Endothelial cell (in vitro differentiated cells): ENCODE results near the gene MFSD8. TPM values are rescaled to one million over a fixed set of nuclear protein-coding genes. Genes with fewer than 3 reads are reported as not detected.

Experiments used
- DNase-seq: peaks from one replicate; pipeline ENCODE4 v3.0.0; 2021; ENCODE audit warnings: low spot score
- H3K27ac Mint-ChIP-seq: one replicate; pipeline ENCODE4 v1.8.0; 2021; ENCODE audit warnings: mixed read lengths, inconsistent platforms; ENCODE audit not compliant: unreplicated experiment
- H3K27me3 Mint-ChIP-seq: one replicate; pipeline ENCODE4 v1.8.0; 2021; ENCODE audit warnings: mild to moderate bottlenecking, moderate library complexity, mixed read lengths, inconsistent platforms; ENCODE audit not compliant: unreplicated experiment
- H3K36me3 Mint-ChIP-seq: one replicate; pipeline ENCODE4 v1.8.0; 2021; ENCODE audit warnings: mild to moderate bottlenecking, low read depth, mixed read lengths, inconsistent platforms; ENCODE audit not compliant: unreplicated experiment
- H3K4me1 Mint-ChIP-seq: one replicate; pipeline ENCODE4 v1.8.0; 2021; ENCODE audit warnings: mild to moderate bottlenecking, mixed read lengths, inconsistent platforms; ENCODE audit not compliant: unreplicated experiment
- H3K4me3 Mint-ChIP-seq: one replicate; pipeline ENCODE4 v1.8.0; 2021; ENCODE audit warnings: mild to moderate bottlenecking, mixed read lengths, inconsistent platforms; ENCODE audit not compliant: unreplicated experiment
- H3K9me3 Mint-ChIP-seq: one replicate; pipeline ENCODE4 v1.8.0; 2021; ENCODE audit warnings: mixed read lengths, inconsistent platforms; ENCODE audit not compliant: unreplicated experiment
- CTCF ChIP-seq: fragments of 200-600 bp; sonication (generic); IDR thresholded peaks from one replicate; pipeline ENCODE4 v1.5.0; 2021; ENCODE audit warnings: antibody characterized with exemption; ENCODE audit not compliant: unreplicated experiment
- total RNA-seq: library from RNA; stranded (reverse); fragmentation: NEBNext Ultra II Directional; extraction: Animal tissue kit (Norgen Biotek cat#: 25700); gene quantifications from one replicate; pipeline ENCODE4 v1.2.1, GENCODE V29; 2021; ENCODE audit not compliant: unreplicated experiment

MFSD8 gene
- total RNA-seq, 1 donor from 2014 or later = 25.2 TPM

GRCh38 chr4:127995776-127996175 is 30.8 kb upstream of the MFSD8 start:
- Mint-ChIP-seq H3K4me3 (no peak overlapping the region), H3K9me3 (no peaks in the 10 kb centered on the region), H3K27ac (no peak overlapping the region), H3K36me3 (peaks cover 30% of the 10 kb centered on the region), H3K27me3 (no peaks in the 10 kb centered on the region), H3K4me1 (peaks cover 5% of the 10 kb centered on the region)
- TF ChIP-seq CTCF = no peak
- no peak for DNase-seq

- no peak for TF ChIP-seq CTCF
- Mint-ChIP-seq H3K27ac (peak overlapping the region; percentile 21), H3K27me3 (no peaks in the 10 kb centered on the region), H3K4me1 (peaks cover 5% of the 10 kb centered on the region), H3K4me3 (no peak overlapping the region), H3K9me3 (no peaks in the 10 kb centered on the region), H3K36me3 (peaks cover 27% of the 10 kb centered on the region)
- no peak for DNase-seq
These were observed 28.2 kb upstream of the MFSD8 start for GRCh38 chr4:127993151-127993550.

- Mint-ChIP-seq H3K4me1 (peaks cover 5% of the 10 kb centered on the region), H3K27ac (no peak overlapping the region), H3K9me3 (no peaks in the 10 kb centered on the region), H3K36me3 (peaks cover 4% of the 10 kb centered on the region), H3K27me3 (no peaks in the 10 kb centered on the region), H3K4me3 (no peak overlapping the region)
- TF ChIP-seq CTCF = no peak
- DNase-seq = no peak
These were observed 23.7 kb upstream of the MFSD8 start for GRCh38 chr4:127988638-127989037.

GRCh38 chr4:127985989-127986388 is 21.0 kb upstream of the MFSD8 start:
- no peaks in the 10 kb centered on the region for H3K9me3 Mint-ChIP-seq
- no peak for TF ChIP-seq CTCF
- DNase-seq = no peak
- H3K27me3 Mint-ChIP-seq = no peaks in the 10 kb centered on the region
- H3K4me1 Mint-ChIP-seq = no peaks in the 10 kb centered on the region
- H3K4me3 Mint-ChIP-seq = no peak overlapping the region
- peaks cover 4% of the 10 kb centered on the region for H3K36me3 Mint-ChIP-seq
- H3K27ac Mint-ChIP-seq = no peak overlapping the region

GRCh38 chr4:127982445-127982844 is 17.5 kb upstream of the MFSD8 start:
- no peaks in the 10 kb centered on the region for H3K27me3 Mint-ChIP-seq
- peaks cover 6% of the 10 kb centered on the region for H3K36me3 Mint-ChIP-seq
- no peaks in the 10 kb centered on the region for H3K9me3 Mint-ChIP-seq
- H3K4me3 Mint-ChIP-seq = no peak overlapping the region
- DNase-seq = no peak
- no peaks in the 10 kb centered on the region for H3K4me1 Mint-ChIP-seq
- no peak overlapping the region for H3K27ac Mint-ChIP-seq
- TF ChIP-seq CTCF = no peak
